Inferior parietal cortex (tissue), 1 donor: ENCODE results near the gene CPA2.

Experiments
- DNase-seq: peaks from one replicate; pipeline ENCODE4 v3.0.0-alpha.2; 2016; ENCODE audit errors: extremely low spot score

The CPA2 gene

GRCh38 chr7:130279286-130279685 is 12.6 kb downstream of the CPA2 start:
- no peak for DNase-seq

GRCh38 chr7:130279906-130280305 is 13.2 kb downstream of the CPA2 start:
- no peak for DNase-seq

GRCh38 chr7:130281260-130281659 is 14.6 kb downstream of the CPA2 start:
- no peak for DNase-seq

DNA sequence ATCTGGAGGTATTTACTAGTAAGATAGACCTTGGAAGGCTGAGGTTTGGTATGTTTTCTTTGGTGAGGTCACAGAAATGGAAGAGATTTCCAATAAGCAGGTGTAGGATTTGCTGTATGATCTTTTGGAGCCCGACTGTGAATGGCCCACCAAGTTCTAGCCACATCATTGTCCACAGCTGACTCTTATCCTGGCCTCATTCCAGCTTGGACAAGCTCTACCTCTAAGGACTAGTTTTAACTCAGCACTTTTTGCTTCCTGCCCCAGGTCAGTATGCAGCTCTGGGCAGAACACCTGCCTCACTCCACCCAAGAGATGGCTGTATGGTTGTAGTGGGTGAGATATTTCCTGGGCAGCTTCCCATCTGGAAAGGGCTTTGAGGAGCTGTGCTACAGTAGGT is 20.2 kb downstream of the CPA2 start:
- DNase-seq: no peak

- no peak for DNase-seq
Measured at GRCh38 chr7:130288168-130288567, 21.5 kb downstream of the CPA2 start.

- no peak for DNase-seq
Measured at GRCh38 chr7:130288829-130289228, 22.2 kb downstream of the CPA2 start.

- no peak for DNase-seq
Measured at GRCh38 chr7:130289478-130289877, 22.8 kb downstream of the CPA2 start.

DNA sequence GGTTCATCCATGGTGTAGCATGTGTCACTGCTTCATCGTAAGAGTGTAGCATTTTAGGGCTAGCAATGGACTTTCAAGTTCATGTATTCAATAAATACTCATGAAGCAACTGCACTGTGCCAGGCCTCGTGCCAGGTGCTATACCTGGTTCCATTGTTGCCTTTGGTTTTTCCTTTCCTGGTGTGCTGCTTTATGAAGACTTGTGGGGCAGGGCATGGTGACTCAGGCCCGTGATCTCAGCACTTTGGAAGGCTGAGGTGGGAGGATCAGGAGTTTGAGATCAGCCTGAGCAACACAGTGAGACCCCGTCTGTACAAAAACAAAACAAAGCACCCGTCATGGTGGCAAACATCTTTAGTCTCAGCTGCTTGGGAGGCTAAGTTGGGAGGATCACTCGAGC is 24.1 kb downstream of the CPA2 start:
- no peak for DNase-seq

DNA sequence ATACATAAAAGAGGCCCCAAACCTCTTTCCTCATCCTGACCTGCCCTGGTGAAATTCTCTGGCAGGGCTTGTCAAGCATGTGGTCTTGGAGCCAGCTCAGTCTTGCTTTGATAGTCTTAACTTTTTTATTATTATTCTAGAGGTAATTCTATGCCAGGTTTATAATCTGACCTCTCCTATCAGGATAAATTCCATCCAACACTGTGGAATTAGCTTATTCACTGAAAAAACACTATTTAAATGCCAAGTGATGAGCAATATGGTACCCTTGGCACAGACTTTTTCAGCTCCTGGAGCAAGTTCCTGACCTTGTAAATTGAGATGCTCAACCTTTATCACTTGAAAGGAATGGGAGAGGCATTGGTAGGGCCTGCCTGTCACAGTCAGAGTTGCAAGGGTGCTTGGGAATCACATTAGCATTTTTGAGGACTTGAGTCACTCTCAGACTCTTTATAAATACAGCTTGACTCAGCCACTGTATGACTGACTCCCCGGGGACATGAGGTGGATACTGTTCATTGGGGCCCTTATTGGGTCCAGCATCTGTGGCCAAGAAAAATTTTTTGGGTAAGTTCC is 26.1 kb downstream of the CPA2 start, which contains the start of gene CPA4:
Gene CPA4 (plus strand): TSS at position 480 of the 576 bp plus-strand sequence. CDS start 20 bp downstream, at position 500.
- DNase-seq: no peak

GRCh38 chr7:130293521-130293920 is 26.9 kb downstream of the CPA2 start:
- DNase-seq: no peak

GRCh38 chr7:130294314-130294713 is 27.7 kb downstream of the CPA2 start:
- no peak for DNase-seq

DNA sequence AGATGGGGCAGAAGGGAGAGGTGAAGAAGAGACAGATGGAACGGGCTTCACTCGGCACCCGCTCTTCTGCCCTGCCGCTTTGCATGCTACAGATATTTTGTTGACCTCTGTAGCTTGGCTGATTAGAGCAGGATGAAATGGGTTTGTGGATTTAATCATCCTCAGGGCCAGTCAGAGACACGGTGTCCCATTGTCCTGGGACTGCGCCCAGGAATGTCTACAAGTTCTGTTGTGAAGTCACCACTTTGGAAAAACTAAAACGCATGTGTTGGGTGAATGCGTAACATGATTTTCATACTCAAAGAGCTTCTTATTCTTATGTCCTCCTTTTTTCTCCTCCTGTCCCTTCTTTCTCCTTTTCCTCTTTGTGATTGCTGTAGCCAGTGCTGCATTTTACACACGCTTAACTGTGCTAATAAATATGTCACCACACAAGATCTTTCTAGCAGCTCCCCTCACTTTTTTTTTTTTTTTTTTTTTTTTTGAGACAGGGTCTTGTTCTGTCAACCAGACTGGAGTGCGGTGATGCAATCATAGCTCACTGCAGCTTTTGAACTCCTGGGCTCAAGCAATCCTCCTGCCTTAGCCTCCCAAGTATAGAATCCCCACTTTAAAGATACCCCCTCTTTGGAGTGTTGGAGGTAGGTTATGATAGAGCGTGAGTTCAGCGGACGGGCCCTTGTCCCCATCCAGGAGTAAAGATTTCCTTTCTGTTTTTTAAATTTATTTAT is 29.7 kb downstream of the CPA2 start:
- no peak for DNase-seq

DNA sequence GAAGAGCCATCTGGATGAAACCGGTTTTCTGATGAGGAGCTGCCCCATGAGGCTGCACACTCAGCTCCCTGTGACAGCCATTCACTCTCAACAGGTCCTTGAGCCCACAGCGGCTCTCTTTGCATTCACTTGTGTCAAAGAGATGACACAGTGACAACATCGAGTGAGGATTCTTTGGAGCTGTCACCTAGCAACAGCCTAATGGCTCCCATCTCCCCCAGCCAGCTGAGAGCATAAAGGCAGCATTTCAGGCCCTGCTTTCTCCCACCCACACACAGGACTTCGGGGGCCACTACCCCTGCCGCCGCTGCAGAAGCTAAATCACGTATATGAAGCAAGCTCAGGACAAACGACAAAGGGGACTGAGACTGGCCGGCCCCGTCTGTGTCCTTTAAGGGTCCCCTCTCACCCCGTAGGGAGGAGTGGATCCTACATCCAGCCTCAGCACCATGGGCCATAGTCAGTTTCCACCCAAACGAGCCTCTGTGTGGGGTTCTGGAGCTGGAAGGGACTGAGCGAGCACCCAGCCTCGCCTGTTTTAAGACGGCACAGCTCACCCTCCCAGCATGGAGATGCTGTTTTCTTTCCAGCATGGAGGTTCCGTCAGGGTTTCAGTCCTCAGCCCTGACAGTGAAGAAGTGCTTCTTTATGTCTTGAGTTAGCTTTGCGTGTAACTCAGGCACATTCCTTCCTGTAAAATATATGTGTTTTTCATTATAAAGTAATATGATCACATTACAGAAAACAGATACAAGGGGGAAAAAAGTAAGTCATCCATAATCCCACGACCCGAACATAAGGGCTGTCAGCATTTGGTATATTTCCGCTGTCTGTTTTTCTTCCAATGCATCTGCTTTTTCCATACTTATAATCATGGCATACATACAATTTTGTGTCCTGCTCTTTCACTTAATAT is 31.2 kb downstream of the CPA2 start:
- no peak for DNase-seq

DNA sequence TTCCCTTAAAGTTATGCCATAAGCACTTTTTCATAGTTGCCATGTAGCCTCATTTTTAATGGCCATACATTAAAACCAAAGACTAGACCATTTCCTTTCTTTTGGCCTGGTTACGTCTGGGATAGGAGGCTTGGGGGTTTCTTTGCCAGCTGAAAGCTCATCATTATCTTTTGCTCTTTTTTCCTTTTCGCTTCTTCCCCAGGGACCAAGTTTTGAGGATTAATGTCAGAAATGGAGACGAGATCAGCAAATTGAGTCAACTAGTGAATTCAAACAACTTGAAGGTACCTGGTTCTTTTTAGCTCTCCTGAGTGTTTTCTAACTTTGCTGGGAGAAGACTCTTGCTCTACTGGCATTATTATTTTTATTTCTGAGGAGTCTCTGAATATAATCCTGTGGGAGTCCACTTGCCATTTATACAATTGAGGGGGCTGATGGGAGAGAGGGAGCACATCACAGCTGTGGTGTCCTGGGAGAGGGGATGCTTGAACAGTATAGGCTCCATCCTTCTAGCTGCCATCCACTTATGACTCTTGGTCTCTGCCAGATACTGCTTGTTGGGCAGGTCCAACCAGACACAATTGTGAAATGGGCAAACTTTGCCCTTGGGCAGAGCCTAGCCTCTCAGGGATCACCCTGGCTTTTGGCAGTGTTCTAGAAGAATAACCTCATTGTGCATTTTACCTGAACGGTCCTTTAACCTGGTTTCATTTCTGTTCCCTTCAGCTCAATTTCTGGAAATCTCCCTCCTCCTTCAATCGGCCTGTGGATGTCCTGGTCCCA is 32.1 kb downstream of the CPA2 start:
- DNase-seq: no peak

DNA sequence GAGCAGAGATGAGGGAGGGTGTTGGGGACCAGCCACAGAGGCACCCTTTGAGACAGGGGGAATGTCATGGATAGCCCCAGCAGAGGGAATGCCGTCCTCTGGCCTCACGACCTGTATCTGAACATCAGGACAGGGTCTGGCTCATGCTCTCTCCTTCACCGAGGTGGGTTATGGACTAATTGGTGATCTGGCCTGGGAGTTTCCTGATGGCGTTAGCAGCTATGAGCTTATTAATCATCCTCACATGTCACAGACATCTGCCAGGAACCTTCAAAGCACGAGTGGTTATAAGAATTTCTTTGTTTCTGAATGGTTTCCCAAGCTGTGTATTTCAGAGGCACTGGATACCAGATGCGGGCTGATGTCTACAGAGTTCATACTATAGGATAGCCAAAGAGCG is 33.2 kb downstream of the CPA2 start:
- no peak for DNase-seq

- no peak for DNase-seq
Measured at GRCh38 chr7:130301501-130302020, 34.9 kb downstream of the CPA2 start.

DNA sequence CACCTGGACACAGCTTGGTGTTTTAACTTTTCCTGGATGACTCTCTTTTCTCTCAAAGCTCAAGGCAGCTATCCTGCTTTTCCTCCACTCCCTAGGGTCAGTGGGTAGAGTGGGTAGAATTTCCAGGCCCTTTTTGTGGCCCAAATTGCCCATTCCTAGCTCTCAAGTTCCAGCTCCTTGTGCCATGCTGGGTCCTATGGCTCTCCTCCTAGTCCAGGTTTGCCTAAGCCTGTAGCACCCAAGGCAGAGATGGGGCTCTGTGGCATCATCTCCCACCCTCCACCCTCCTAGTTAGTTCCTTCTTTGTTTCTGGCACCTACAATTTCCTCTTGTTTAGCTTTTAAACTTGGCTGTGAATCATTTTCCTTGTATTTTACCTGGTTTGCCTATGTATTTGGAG is 36.0 kb downstream of the CPA2 start:
- no peak for DNase-seq

DNA sequence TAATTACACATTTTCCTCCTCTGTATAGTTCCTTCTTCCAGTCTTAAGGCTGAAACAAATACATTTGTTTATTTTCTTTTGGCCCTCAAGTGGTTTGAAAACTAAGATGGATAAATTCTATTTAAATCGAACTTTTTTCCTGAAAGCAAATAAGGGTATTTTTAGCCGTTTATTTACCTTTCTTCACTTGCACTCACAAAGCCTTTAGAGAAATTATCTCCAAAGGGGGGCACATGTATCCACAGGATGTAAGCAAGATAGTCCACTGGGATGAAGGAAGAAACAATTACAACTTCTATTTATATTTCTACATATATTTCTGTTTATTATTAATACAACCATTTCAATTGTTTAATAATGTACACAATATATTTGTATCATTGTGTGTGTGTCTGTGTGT is 36.5 kb downstream of the CPA2 start:
- no peak for DNase-seq

DNA sequence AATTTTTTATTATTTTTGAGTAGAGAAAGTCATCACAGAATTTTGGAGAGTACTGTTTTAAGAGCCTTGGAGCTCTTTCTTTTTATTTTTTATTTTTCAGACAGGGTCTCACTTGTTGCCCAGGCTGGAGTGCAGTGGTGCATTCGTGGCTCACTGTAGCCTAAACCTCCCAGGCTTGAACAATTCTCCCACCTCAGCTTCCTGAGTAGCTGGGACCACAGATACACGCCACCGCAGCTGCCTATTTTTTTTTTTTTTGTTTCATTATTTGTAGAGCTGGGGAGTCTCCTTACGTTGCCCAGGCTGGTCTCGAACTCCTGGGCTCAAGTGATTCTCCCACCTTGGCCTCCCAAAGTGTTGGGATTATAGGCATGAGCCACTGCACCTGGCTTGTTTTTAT is 36.9 kb downstream of the CPA2 start:
- no peak for DNase-seq

DNA sequence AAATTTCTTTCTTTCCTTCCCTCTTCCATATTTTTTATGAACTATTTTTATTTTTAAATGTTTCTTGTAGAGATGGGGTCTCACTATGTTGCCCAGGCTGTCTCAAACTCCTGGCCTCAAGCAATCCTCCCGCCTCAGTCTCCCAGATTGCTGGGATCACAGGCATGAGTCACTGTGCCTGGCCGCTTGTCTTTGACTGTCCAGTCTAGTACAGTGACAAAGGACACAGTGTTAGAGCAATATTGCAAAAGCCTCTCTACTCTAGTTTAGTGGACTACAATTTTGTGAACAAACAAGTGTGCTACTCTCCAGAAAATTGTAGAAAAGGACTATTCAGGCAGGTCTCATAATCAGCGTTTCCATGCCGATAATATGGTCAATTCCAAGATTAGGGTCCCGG is 37.3 kb downstream of the CPA2 start:
- no peak for DNase-seq

DNA sequence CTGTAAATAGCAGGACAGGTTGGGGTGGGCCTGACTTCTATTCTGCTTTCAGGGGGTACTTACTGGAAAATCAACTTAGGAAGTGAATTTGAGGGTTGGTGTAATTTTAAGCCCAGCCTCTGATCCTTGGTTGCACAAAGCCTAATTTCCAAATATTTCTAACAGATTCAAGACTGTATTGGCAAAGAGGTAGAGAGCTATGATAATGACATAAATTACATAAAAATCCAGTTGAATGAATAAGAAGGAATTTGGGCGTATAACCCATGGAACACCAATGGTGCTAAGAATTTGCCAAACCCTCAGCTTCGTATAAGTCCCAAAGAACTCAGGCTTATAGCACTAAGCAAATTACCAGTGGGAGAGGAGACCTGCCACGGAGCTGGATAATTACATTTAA is 38.2 kb downstream of the CPA2 start:
- DNase-seq: no peak
